GM12864 (cell line): ENCODE measurements around the gene KIF1C.
"Not testable (repeated sequence)": the region's sequence is repeated elsewhere in the genome, so short reads cannot be mapped to it uniquely, and the experiment has no call there.

Experiments
- DNase-seq: peaks from one replicate; pipeline ENCODE4 v3.0.0-alpha.2; 2011; ENCODE audit warnings: low read depth
- H3K4me3 ChIP-seq: 2 replicates; pipeline ENCODE4 v1.5.1; 2011; ENCODE audit warnings: mild to moderate bottlenecking, low read depth, low read length, control low read depth
- CTCF ChIP-seq: IDR thresholded peaks from 2 replicates; pipeline ENCODE4 v1.5.1; 2011; ENCODE audit warnings: low read depth, mild to moderate bottlenecking, moderate library complexity, low read length, control low read depth, inconsistent platforms; ENCODE audit errors: missing control alignments

Gene KIF1C

GRCh38 chr17:5022171-5022711 lies 24.5 kb downstream of the KIF1C start:
- H3K4me3 ChIP-seq = no peak overlapping the region
- TF ChIP-seq CTCF = no peak
- DNase-seq = no peak

- no peak overlapping the region for H3K4me3 ChIP-seq
- DNase-seq = no peak
- no peak for TF ChIP-seq CTCF
Measured at GRCh38 chr17:5023588-5024147, 25.9 kb downstream of the KIF1C start.

GRCh38 chr17:5024604-5025003 lies 26.9 kb downstream of the KIF1C start:
- no peak overlapping the region for H3K4me3 ChIP-seq
- no peak for DNase-seq
- no peak for TF ChIP-seq CTCF

GRCh38 chr17:5027299-5027698 lies 29.5 kb downstream of the KIF1C start:
- H3K4me3 ChIP-seq = no peak overlapping the region
- no peak for DNase-seq
- TF ChIP-seq CTCF = no peak

- no peak for TF ChIP-seq CTCF
- DNase-seq = no peak
- H3K4me3 ChIP-seq = no peak overlapping the region
Measured at GRCh38 chr17:5027916-5028315, 30.2 kb downstream of the KIF1C start.

- H3K4me3 ChIP-seq, DNase-seq: not testable (repeated sequence)
Measured at GRCh38 chr17:5030168-5030567, 32.4 kb downstream of the KIF1C start.

- TF ChIP-seq CTCF = peak; percentile 89
- DNase-seq = peak; percentile 62
- H3K4me3 ChIP-seq = peak overlapping the region; percentile 42
Measured at GRCh38 chr17:5031365-5032082, 33.8 kb downstream of the KIF1C start.
